Mammary epithelial cell (primary cell): ENCODE results near the gene ASB4.

ENCODE experiments used
- CTCF ChIP-seq, 2 donors: IDR thresholded peaks in 1 of 2; conservative IDR thresholded peaks in 1 of 2; 2 replicates each; pipeline ENCODE4 v1.5.1; 2011 to 2012; ENCODE audit warnings: inconsistent platforms in 2 of 2, low read length in 2 of 2, mild to moderate bottlenecking in 2 of 2, control low read depth in 1 of 2, low read depth in 1 of 2; ENCODE audit not compliant: insufficient read depth in 1 of 2; ENCODE audit errors: extremely low read depth in 1 of 2
- EZH2 ChIP-seq: IDR thresholded peaks from 2 replicates; pipeline ENCODE4 v1.6.1; 2012; ENCODE audit warnings: low read length, inconsistent platforms, borderline replicate concordance

- TF ChIP-seq CTCF (conservative IDR thresholded peaks at IDR 0.05 in 1 of 2, IDR thresholded peaks at IDR 0.05 in 1 of 2; ENCODE audit: extremely low read depth in 1 of 2, insufficient read depth in 1 of 2, low read depth in 1 of 2, low read length in 2 of 2) (no peak), EZH2 (no peak)
These were observed 17.8 kb downstream of the ASB4 start for GRCh38 chr7:95503271-95504131.
